B cell (primary cell): ENCODE results near the gene LMNTD2. TPM values are rescaled to one million over a fixed set of nuclear protein-coding genes. Genes with fewer than 3 reads are reported as not detected.
"Not testable (repeated sequence)": the region's sequence is repeated elsewhere in the genome, so short reads cannot be mapped to it uniquely, and the experiment has no call there.

ENCODE experiments used
- ATAC-seq: fragments of 200-7000 bp; cut with Tn5 transposase; one replicate; pipeline ENCODE4 v1.10.0; 2021; ENCODE audit warnings: low read depth, mild to moderate bottlenecking, moderate number of reproducible peaks, moderate library complexity
- CTCF ChIA-PET: fragments of 350-600 bp; sonication (Branson Sonifier 250); formaldehyde crosslinking; loops from one replicate; lab custom pipeline; 2021; ENCODE audit warnings: antibody characterized with exemption, inconsistent platforms; lab: Charles Lee
- POLR2A ChIA-PET: fragments of 350-600 bp; sonication (Branson Sonifier 250); formaldehyde crosslinking; loops from one replicate; lab custom pipeline; 2021; ENCODE audit warnings: antibody characterized with exemption; lab: Charles Lee
- DNase-seq: peaks from one replicate; pipeline ENCODE4 v3.0.0; 2013
- H2AFZ ChIP-seq: 2 replicates; pipeline ENCODE4 v1.6.1; 2012; ENCODE audit warnings: mild to moderate bottlenecking, low read depth, low read length; ENCODE audit not compliant: insufficient read depth, poor library complexity, severe bottlenecking
- H3K27ac ChIP-seq, 2 donors: 1 replicate in 1 of 2; 2 replicates in 1 of 2; pipeline ENCODE4 v1.5.1; 2012 to 2013; ENCODE audit warnings: low read length in 2 of 2, mild to moderate bottlenecking in 2 of 2, moderate library complexity in 1 of 2
- H3K27me3 ChIP-seq, 4 experiments: fragments of 200-600 bp in 1 of 4; sonication (generic) in 1 of 4; replicated peaks in 1 of 4; 1 replicate in 2 of 4; 2 replicates in 2 of 4; pipeline versions ENCODE4 v1.6.1 to v1.7.0; 2013 to 2016; ENCODE audit warnings: low read length in 3 of 4, mild to moderate bottlenecking in 2 of 4, mixed read lengths in 1 of 4, moderate library complexity in 1 of 4; ENCODE audit not compliant: insufficient read depth in 4 of 4, control insufficient read depth in 3 of 4; ENCODE audit errors: control extremely low read depth in 1 of 4
- H3K36me3 ChIP-seq, 2 experiments: replicated peaks in 1 of 2; 1 replicate in 1 of 2; 2 replicates in 1 of 2; pipeline versions ENCODE4 v1.6.1 to v1.7.1; 2013; ENCODE audit warnings: low read length in 1 of 2; ENCODE audit not compliant: insufficient read depth in 2 of 2, control insufficient read depth in 1 of 2; ENCODE audit errors: control extremely low read depth in 1 of 2, extremely low read depth in 1 of 2
- H3K4me1 ChIP-seq, 2 donors: fragments of 200-600 bp in 1 of 2; sonication (generic) in 1 of 2; 1 replicate in 1 of 2; 2 replicates in 1 of 2; pipeline versions ENCODE4 v1.5.1 to v1.6.1; 2013 to 2017; ENCODE audit warnings: low read length in 2 of 2; ENCODE audit not compliant: control insufficient read depth in 2 of 2, insufficient read depth in 2 of 2
- H3K4me2 ChIP-seq: replicated peaks from 2 replicates; pipeline ENCODE3; 2012; ENCODE audit warnings: mild to moderate bottlenecking, low read depth, low read length; ENCODE audit not compliant: poor library complexity, severe bottlenecking
- H3K4me3 ChIP-seq, 5 experiments: fragments of 200-600 bp in 1 of 5; sonication (generic) in 1 of 5; 1 replicate in 3 of 5; 2 replicates in 2 of 5; pipeline versions ENCODE4 v1.5.1 to v1.7.0; 2011 to 2016; ENCODE audit warnings: low read length in 4 of 5, mild to moderate bottlenecking in 4 of 5, low read depth in 2 of 5, control low read depth in 1 of 5, moderate library complexity in 1 of 5; ENCODE audit not compliant: insufficient read depth in 1 of 5; ENCODE audit errors: control extremely low read depth in 1 of 5, extremely low read depth in 1 of 5
- H3K79me2 ChIP-seq: fragments of 200-600 bp; sonication (generic); one replicate; pipeline ENCODE4 v1.6.0; 2016; ENCODE audit warnings: low read length; ENCODE audit not compliant: control insufficient read depth, insufficient read depth
- H3K9ac ChIP-seq: fragments of 200-600 bp; sonication (generic); 2 replicates; pipeline ENCODE4 v1.6.1; 2017; ENCODE audit warnings: mild to moderate bottlenecking, low read length, moderate library complexity
- H3K9me3 ChIP-seq, 3 donors: one replicate each; pipeline versions ENCODE4 v1.6.1 to v1.7.1; 2013; ENCODE audit warnings: low read length in 2 of 3; ENCODE audit not compliant: control insufficient read depth in 2 of 3, insufficient read depth in 1 of 3; ENCODE audit errors: control extremely low read depth in 1 of 3
- H4K20me1 ChIP-seq: 2 replicates; pipeline ENCODE4 v1.6.0; 2012; ENCODE audit warnings: mild to moderate bottlenecking, low read length; ENCODE audit not compliant: insufficient read depth, control insufficient read depth, poor library complexity, severe bottlenecking
- H3K27ac Mint-ChIP-seq: one replicate; pipeline ENCODE4 v1.8.0; 2021; ENCODE audit warnings: mixed read lengths
- H3K27me3 Mint-ChIP-seq: one replicate; pipeline ENCODE4 v1.8.0; 2021; ENCODE audit warnings: mixed read lengths
- H3K4me1 Mint-ChIP-seq: one replicate; pipeline ENCODE4 v1.8.0; 2021; ENCODE audit warnings: mixed read lengths
- H3K4me3 Mint-ChIP-seq: one replicate; pipeline ENCODE4 v1.8.0; 2021; ENCODE audit warnings: mixed read lengths
- H3K9me3 Mint-ChIP-seq: one replicate; pipeline ENCODE4 v1.8.0; 2022; ENCODE audit warnings: mixed read lengths; ENCODE audit not compliant: insufficient read depth
- CTCF ChIP-seq: fragments of 200-600 bp; IDR thresholded peaks from one replicate; pipeline ENCODE4 v1.8.0; 2022; ENCODE audit warnings: antibody characterized with exemption, mild to moderate bottlenecking
- EZH2 ChIP-seq: IDR thresholded peaks from 2 replicates; pipeline ENCODE4 v1.6.1; 2012; ENCODE audit warnings: borderline replicate concordance, low read depth, mild to moderate bottlenecking, moderate library complexity, low read length; ENCODE audit not compliant: insufficient read depth, poor library complexity, severe bottlenecking
- WGBS: methylation state at CpG from one replicate; pipeline ENCODE4 v1.1.5; 2013; ENCODE audit warnings: missing lambda C conversion rate; ENCODE audit not compliant: insufficient coverage; 5-methylcytosine and 5-hydroxymethylcytosine counted together
- intact Hi-C: fragments of 100-400 bp; cut with micrococcal nuclease; formaldehyde crosslinking; loops from one replicate; pipeline ENCODE4 v1.10.0; 2022
- polyA plus RNA-seq: library from polyadenylated mRNA; depleted of rRNA; stranded (reverse); fragments of >200 nt; gene quantifications from 2 replicates; pipeline ENCODE4 v1.2.3, GENCODE V29; 2012
- total RNA-seq, 2 donors: library from RNA; stranded (reverse); fragments of 120-200 nt in 1 of 2; gene quantifications; 1 replicate in 1 of 2; 2 replicates in 1 of 2; pipeline versions ENCODE4 v1.2.3 to v1.2.4, GENCODE V29; 2013 to 2022

Gene LMNTD2
- total and polyA plus RNA-seq, 2 donors (not counting 1 experiment from before 2014, with no cell fraction given), result 21.4 to 29.6 TPM

GRCh38 chr11:574632-575312 is 14.2 kb upstream of the LMNTD2 start:
- no peaks in the 10 kb centered on the region for H3K9me3 Mint-ChIP-seq
- peak overlapping the region; percentile 98 for H3K4me2 ChIP-seq
- WGBS, result 23% methylated on average over 25 of the region's 25 CpGs
- no peak for ATAC-seq
- H2AFZ ChIP-seq, result peak overlapping the region; percentile 91
- H4K20me1 ChIP-seq, result peaks cover 39% of the 10 kb centered on the region
- H3K27ac Mint-ChIP-seq, result peak overlapping the region; percentile 88
- no peak for DNase-seq
- peak overlapping the region; percentile 88 for H3K4me3 Mint-ChIP-seq
- peaks cover 0 to 18% (median 9%) of the 10 kb centered on the region in 4 experiments for H3K27me3 ChIP-seq
- H3K9me3 ChIP-seq, result peaks cover 0 to 3% (median 0%) of the 10 kb centered on the region in 3 donors
- intact Hi-C loops, result loop anchor here (1.0 to 10.0 kb wide), 2 partner anchors 14 to 810 kb away; partner anchors contain the start of genes BRSK2, LMNTD2 and RASSF7
- POLR2A ChIA-PET, result interaction anchor here (1.1 to 1.8 kb wide), 6 partner anchors 8 to 122 kb away, joined by 3 to 26 read pairs (median 10); partner anchors contain the start of genes DEAF1, HRAS, IRF7 and LRRC56
- peaks cover 15% of the 10 kb centered on the region for H3K27me3 Mint-ChIP-seq
- peaks cover 0 to 1% of the 10 kb centered on the region in 2 experiments for H3K36me3 ChIP-seq
- CTCF ChIA-PET, result interaction anchor here (0.7 to 1.2 kb wide), 3 partner anchors 20 to 153 kb away, joined by 3 read pairs; no protein-coding TSS in a partner anchor
- TF ChIP-seq CTCF (no peak), EZH2 (no peak)
- peaks cover 30 to 39% of the 10 kb centered on the region in 2 donors for H3K4me1 ChIP-seq
- peak overlapping the region; percentile 68 for H3K9ac ChIP-seq
- H3K4me3 ChIP-seq, result peak overlapping the region in 4 of 5 experiments; percentile 45 to 69 (median 60)
- peaks cover 31% of the 10 kb centered on the region for H3K79me2 ChIP-seq
- H3K4me1 Mint-ChIP-seq, result peaks cover 38% of the 10 kb centered on the region
- no peak overlapping the region for H3K27ac ChIP-seq

- H3K9me3 Mint-ChIP-seq, ATAC-seq, H3K9ac ChIP-seq, H3K27ac ChIP-seq, DNase-seq, H3K4me3 ChIP-seq, H2AFZ ChIP-seq, H3K9me3 ChIP-seq, POLR2A ChIA-PET, CTCF ChIA-PET, H3K36me3 ChIP-seq, H3K27ac Mint-ChIP-seq: not testable (repeated sequence)
- peak overlapping the region; percentile 88 for H3K4me3 Mint-ChIP-seq
- H3K27me3 Mint-ChIP-seq, result peaks cover 15% of the 10 kb centered on the region
- intact Hi-C loops, result loop anchor here (10.0 kb wide), 1 partner anchor 811 kb away; the partner anchor contains the start of gene BRSK2
- Histone ChIP-seq H4K20me1 (peaks cover 32% of the 10 kb centered on the region), H3K4me2 (peak overlapping the region; percentile 98), H3K27me3 (peaks cover 0 to 18% (median 9%) of the 10 kb centered on the region in 4 experiments), H3K79me2 (peaks cover 24% of the 10 kb centered on the region), H3K4me1 (peaks cover 30 to 39% of the 10 kb centered on the region in 2 donors)
- peaks cover 33% of the 10 kb centered on the region for H3K4me1 Mint-ChIP-seq
- 59% methylated on average over 9 of the region's 14 CpGs for WGBS
Measured at GRCh38 chr11:574031-574570, 13.6 kb upstream of the LMNTD2 start.
